Ascending aorta (tissue), 2 donors: ENCODE data around the gene IP6K1. TPM values are rescaled to one million over a fixed set of nuclear protein-coding genes. Genes with fewer than 3 reads are reported as not detected.
"Not testable (repeated sequence)": the region's sequence is repeated elsewhere in the genome, so short reads cannot be mapped to it uniquely, and the experiment has no call there.

ENCODE experiments used
- DNase-seq, 2 donors: peaks; one replicate each; pipeline ENCODE4 v3.0.0-alpha.2; 2019; ENCODE audit warnings: low spot score in 2 of 2
- H3K27ac ChIP-seq, 2 donors: fragments of 200-600 bp; sonication (generic); one replicate each; pipeline ENCODE4 v1.5.1; 2016 to 2017; ENCODE audit warnings: mild to moderate bottlenecking in 1 of 2
- H3K27me3 ChIP-seq: fragments of 200-600 bp; sonication (generic); one replicate; pipeline ENCODE4 v1.5.1; 2017
- H3K36me3 ChIP-seq, 2 donors: fragments of 200-600 bp; sonication (generic); one replicate each; pipeline ENCODE4 v1.5.1; 2016
- H3K4me1 ChIP-seq, 2 donors: fragments of 200-600 bp; sonication (generic); one replicate each; pipeline ENCODE4 v1.5.1; 2016 to 2017; ENCODE audit warnings: mild to moderate bottlenecking in 1 of 2
- H3K4me3 ChIP-seq, 2 donors: fragments of 200-600 bp; sonication (generic); one replicate each; pipeline ENCODE4 v1.5.1; 2016 to 2017; ENCODE audit warnings: mild to moderate bottlenecking in 1 of 2
- H3K9me3 ChIP-seq, 2 donors: fragments of 200-600 bp; sonication (generic); one replicate each; pipeline ENCODE4 v1.5.1; 2016
- intact Hi-C: fragments of 100-400 bp; cut with DNase I; formaldehyde crosslinking; loops from one replicate; pipeline ENCODE4 v1.15.1; 2023
- total RNA-seq: library from RNA; depleted of rRNA; stranded (reverse); fragments of >200 nt; gene quantifications from one replicate; pipeline ENCODE4 v1.1.0, GENCODE V29; 2016
- TF ChIP-seq, protein P1 (sequence below), 3 experiments: fragments of 200-600 bp in 2 of 3; fragments of 450-650 bp in 1 of 3; sonication (generic) in 2 of 3; IDR thresholded peaks; one replicate each; pipeline ENCODE4 v1.5.1; 2016 to 2019; ENCODE audit warnings: antibody characterized with exemption in 3 of 3, mild to moderate bottlenecking in 1 of 3, moderate library complexity in 1 of 3

The IP6K1 gene
- total RNA-seq, 1 donor from 2014 or later, result 33.8 TPM

DNA sequence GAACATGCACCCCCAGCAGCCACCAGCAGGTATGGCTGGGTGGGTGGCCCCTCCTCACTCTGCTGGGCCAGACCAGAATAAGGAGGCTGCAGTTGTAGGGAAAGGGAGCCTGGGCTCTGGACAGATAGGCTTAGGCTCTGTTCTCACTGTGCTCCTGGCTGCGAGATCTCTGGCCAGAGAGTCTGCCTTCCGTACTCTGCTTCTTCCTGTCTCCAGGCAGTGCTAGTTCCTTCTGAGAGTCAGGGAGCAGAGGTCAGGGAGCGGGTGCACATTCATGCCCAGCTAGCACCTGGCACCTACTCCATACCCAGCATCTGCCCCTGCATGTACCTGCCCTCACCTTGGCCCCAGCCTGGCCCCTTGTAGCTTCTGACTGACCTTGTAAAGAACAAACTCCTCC, 94.9 kb downstream of the IP6K1 start:
- H3K9me3 ChIP-seq, H3K27ac ChIP-seq, intact Hi-C loops, DNase-seq, H3K27me3 ChIP-seq, H3K36me3 ChIP-seq: not testable (repeated sequence)
- peaks cover 0 to 21% of the 10 kb centered on the region in 2 donors for H3K4me1 ChIP-seq
- peak overlapping the region in 1 of 2 donors; percentile 10 for H3K4me3 ChIP-seq

DNA sequence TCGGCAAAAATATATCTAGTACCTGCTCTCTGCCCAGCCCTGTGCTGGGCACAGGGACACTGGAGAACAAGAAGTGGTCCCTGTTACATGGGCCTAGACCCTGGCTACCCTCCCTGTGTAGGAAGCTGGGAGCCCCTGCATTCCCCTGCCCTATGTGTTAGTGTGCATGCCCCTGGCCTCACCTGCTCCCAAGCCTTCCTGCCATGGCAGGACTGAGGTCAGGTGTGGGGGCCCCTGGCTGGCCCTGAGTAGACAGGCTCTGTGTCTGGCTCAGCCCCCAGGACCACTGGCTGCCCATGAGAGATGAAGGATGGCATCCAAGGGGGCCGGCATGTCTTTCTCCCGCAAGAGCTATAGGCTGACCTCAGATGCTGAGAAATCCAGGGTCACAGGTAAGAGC, 95.5 kb downstream of the IP6K1 start:
- DNase-seq, H3K36me3 ChIP-seq, H3K9me3 ChIP-seq, H3K27ac ChIP-seq, H3K27me3 ChIP-seq, intact Hi-C loops: not testable (repeated sequence)
- Histone ChIP-seq H3K4me1 (peaks cover 0 to 24% of the 10 kb centered on the region in 2 donors), H3K4me3 (peak overlapping the region in 1 of 2 donors; percentile 92)

DNA sequence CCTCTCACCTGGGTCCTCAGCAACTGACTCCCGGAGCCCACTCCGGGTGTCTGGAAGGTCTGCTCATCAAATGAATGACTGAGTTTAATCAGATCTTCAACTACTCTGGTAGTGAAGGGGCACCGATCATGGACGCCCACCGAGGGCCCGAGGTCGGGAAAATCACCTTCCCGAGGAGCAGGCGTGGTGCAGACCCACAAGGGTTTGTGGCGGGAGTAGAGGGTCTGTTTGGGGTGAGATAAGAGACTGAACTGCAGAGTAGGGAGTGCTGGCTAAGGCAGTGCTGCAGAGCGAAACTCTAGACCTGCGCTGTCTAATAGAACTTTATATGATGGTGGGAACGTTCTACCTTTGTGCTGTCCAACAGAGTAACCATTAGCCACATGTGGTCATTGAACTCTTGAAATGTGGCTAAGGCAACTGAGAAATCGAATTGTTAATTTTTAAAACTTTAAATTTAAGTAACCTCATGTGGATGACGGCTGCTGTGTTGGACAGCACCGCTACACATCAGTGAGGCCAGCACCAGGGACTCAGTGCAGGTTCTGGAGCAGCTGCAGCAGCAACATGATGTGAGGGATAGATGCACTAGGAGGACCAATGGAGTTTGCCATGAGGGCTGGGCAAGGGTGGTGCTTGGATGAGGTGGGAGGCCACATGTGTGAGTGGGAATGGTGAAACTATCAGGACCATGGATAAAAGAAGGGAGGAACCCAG, 96.3 kb downstream of the IP6K1 start:
- not testable (repeated sequence) for H3K27me3 ChIP-seq, H3K9me3 ChIP-seq, DNase-seq, H3K36me3 ChIP-seq
- intact Hi-C loops, result loop anchor here (1.0 kb wide), 1 partner anchor 33 kb away; the partner anchor contains the start of gene GMPPB
- H3K4me1 ChIP-seq, result peaks cover 0 to 24% of the 10 kb centered on the region in 2 donors
- H3K27ac ChIP-seq, result peak overlapping the region; percentile 67 to 71
- H3K4me3 ChIP-seq, result peak overlapping the region; percentile 88 to 92

DNA sequence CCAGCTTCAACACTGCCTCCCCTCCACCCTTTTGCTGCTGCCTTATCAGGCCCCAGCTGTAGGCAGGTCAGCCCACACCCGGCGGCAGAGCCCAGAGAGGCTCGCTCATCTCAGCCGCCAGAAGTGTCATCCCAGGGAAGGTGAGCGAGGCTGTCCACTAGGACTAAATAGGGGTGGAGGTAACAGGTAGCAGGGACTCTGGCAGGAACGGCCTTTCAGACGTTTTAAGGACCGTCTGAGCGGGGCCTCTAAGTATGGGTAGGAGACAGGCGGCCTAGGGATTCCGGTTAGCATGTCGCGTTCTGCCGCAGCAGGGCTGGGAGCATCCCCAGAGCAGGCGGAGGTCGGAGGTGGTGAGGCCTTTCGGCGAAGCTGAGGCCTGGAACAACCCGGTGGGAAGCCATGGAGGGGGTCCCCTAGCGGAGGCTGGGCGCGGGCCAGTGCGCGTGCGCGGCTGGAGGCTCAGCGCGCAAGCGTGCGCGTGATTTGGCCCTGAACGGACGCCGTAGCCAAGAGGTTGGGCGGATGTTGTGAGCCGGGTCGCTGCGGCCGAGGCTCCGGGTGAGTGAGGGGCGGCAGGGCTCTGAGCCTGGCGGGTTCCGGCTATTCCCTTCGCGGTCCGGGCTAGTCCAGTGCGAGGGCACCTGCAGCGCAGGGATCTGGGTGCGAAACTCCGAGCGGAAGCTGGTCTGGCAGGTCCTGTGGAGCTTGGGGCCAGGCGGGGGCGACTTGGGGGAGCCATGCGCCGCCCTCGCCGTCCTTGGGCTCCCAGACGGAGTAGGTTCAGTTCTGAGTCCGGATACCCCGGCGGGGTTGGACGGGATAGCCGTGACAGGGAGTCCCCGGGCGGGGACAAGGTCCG, 97.1 kb downstream of the IP6K1 start, which contains the start of the genes MST1 and RNF123:
MST1 (minus strand) TSS at position 429 of the 862 bp plus-strand sequence. CDS start 783 bp downstream, outside the sequence.
RNF123 (plus strand) TSS at position 512 of the 862 bp plus-strand sequence. CDS start 1,609 bp downstream, outside the sequence.
- peak in 1 of 2 donors; percentile 94 for DNase-seq
- H3K36me3 ChIP-seq, result no peaks in the 10 kb centered on the region
- H3K4me3 ChIP-seq, result peak within 1 kb of the TSS; percentile 88 to 92
- H3K9me3 ChIP-seq, result no peaks in the 10 kb centered on the region
- no peaks in the 10 kb centered on the region for H3K27me3 ChIP-seq
- TF ChIP-seq, protein P1, sequence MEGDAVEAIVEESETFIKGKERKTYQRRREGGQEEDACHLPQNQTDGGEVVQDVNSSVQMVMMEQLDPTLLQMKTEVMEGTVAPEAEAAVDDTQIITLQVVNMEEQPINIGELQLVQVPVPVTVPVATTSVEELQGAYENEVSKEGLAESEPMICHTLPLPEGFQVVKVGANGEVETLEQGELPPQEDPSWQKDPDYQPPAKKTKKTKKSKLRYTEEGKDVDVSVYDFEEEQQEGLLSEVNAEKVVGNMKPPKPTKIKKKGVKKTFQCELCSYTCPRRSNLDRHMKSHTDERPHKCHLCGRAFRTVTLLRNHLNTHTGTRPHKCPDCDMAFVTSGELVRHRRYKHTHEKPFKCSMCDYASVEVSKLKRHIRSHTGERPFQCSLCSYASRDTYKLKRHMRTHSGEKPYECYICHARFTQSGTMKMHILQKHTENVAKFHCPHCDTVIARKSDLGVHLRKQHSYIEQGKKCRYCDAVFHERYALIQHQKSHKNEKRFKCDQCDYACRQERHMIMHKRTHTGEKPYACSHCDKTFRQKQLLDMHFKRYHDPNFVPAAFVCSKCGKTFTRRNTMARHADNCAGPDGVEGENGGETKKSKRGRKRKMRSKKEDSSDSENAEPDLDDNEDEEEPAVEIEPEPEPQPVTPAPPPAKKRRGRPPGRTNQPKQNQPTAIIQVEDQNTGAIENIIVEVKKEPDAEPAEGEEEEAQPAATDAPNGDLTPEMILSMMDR (IDR thresholded peaks at IDR 0.05), result peak; percentile 18 to 45 (median 24)
- H3K27ac ChIP-seq, result peak within 1 kb of the TSS; percentile 67 to 71
- intact Hi-C loops, result loop anchor here (1.0 kb wide), 1 partner anchor 34 kb away; the partner anchor contains the start of gene GMPPB
- peaks cover 0 to 24% of the 10 kb centered on the region in 2 donors for H3K4me1 ChIP-seq

DNA sequence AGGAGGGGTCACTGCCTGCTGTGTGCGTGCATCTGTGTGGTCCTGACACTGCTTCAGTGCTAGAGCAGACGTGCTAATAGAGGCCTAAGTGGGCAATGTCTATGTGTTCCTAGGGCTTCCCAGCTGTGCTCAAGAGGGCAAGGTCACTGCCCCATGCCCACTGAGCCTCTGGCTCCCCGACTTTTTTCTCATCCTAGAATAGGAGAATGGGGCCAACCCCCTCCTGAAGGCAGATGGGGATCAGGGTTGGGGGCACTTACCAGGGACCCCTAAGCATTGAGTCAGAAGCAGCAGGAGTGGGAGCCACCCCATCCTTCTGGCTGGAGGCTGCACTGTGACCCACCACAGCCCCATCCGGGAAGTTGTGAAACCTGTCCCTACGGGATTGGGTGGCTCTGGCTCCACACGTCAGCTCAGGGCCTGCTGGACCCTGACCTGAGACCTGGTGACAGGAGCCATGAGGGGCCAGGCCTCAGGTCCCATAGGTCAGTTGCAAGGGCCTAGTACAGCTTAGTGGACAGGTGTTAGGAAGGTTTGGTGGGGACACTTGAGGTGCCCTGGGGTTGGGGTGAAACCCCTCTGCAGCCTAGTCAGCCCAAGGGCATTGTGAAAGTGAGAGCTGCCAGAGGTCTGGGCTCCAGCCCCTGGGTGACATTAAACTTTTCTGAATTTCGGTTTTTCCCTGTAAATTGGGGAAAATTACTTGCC, 97.8 kb downstream of the IP6K1 start:
- intact Hi-C loops, result loop anchor here (1.0 kb wide), 1 partner anchor 35 kb away; the partner anchor contains the start of gene GMPPB
- Histone ChIP-seq H3K4me1 (peaks cover 0 to 24% of the 10 kb centered on the region in 2 donors), H3K27ac (peak overlapping the region; percentile 67 to 71), H3K4me3 (peak overlapping the region; percentile 88 to 92)
- not testable (repeated sequence) for H3K36me3 ChIP-seq, DNase-seq, H3K9me3 ChIP-seq, H3K27me3 ChIP-seq

DNA sequence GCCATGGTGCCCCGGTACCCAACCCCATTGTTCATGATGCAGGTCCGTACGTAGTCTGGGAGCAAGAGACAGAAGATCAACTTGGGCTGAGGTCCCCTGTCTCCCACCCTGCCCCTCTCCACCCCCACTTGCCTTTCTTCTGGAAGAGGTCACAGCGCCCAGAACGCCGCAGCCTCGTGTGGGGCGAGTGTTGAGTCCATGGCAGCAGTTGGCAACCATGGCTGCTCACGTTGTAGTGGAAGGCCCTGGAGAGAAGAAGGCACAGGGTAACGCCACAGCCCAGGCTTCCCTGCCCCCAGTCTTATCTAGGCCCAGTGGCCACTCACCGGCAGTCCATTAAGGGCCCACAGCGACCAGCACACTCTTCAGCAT, 98.9 kb downstream of the IP6K1 start:
- H3K36me3 ChIP-seq, result peaks cover 13 to 14% of the 10 kb centered on the region in 2 donors
- H3K9me3 ChIP-seq, H3K27me3 ChIP-seq, H3K27ac ChIP-seq, DNase-seq, intact Hi-C loops: not testable (repeated sequence)
- H3K4me1 ChIP-seq, result peaks cover 0 to 24% of the 10 kb centered on the region in 2 donors
- H3K4me3 ChIP-seq, result peak overlapping the region in 1 of 2 donors; percentile 59

DNA sequence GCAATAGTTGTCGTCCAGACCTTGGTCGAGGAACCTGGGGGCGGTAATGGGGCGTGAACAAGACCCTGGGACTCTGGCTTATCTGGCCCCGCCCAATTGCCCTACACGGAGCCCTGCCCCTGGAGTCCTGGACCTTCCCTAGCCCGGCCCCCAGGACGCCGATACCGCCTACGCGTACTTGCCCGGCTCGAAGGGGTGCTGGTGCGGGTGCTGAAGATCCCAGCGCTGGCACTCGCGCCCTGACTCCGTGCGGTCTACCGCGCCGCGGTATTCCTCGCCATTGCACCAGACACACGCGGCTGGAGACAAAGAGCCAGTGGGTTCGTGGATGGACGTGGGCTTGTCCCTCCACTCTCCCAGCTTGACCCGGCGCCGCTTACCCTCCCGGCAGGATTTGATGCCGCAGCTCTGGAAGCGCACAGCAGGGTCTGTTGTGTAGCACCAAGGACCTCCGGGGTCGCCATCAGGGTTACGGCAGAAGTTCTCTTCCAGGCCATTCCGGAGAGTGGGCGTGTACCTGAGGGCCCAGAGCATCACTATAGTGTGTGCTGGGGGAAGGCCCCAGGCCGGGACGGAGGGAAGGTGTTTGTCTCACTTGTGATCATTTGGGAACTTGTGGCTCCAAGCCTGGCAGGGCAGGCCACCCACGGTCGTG, 99.4 kb downstream of the IP6K1 start:
- H3K27ac ChIP-seq, H3K9me3 ChIP-seq, intact Hi-C loops, H3K27me3 ChIP-seq: not testable (repeated sequence)
- peaks cover 18 to 19% of the 10 kb centered on the region in 2 donors for H3K36me3 ChIP-seq
- DNase-seq, result peak in 1 of 2 donors; percentile 76
- peaks cover 0 to 24% of the 10 kb centered on the region in 2 donors for H3K4me1 ChIP-seq
- H3K4me3 ChIP-seq, result peak overlapping the region; percentile 30 to 59

DNA sequence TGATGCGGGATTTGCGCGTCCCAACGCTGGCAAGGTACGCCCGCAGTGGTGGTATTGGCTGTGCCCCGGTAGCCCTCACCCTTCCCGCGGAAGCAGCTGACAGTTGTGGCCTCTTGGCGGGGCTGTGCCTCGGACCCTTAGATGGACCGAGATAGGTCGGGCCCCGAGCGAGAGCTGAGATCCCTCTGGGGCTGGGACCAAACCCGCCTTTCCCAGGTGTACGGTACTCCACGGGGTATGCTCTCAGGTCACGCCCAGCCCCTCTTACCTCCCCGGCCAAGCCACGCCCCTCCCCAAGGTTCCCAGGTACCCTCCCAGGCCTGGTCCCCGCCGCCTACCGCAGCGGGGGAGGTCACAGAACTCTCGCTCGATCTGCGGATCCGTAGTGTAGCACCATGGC, 100.0 kb downstream of the IP6K1 start:
- Histone ChIP-seq H3K4me1 (peaks cover 0 to 23% of the 10 kb centered on the region in 2 donors), H3K4me3 (peak overlapping the region in 1 of 2 donors; percentile 59), H3K36me3 (peaks cover 23 to 24% of the 10 kb centered on the region in 2 donors)
- H3K9me3 ChIP-seq, H3K27me3 ChIP-seq, intact Hi-C loops, H3K27ac ChIP-seq: not testable (repeated sequence)
- DNase-seq, result peak in 1 of 2 donors; percentile 72

DNA sequence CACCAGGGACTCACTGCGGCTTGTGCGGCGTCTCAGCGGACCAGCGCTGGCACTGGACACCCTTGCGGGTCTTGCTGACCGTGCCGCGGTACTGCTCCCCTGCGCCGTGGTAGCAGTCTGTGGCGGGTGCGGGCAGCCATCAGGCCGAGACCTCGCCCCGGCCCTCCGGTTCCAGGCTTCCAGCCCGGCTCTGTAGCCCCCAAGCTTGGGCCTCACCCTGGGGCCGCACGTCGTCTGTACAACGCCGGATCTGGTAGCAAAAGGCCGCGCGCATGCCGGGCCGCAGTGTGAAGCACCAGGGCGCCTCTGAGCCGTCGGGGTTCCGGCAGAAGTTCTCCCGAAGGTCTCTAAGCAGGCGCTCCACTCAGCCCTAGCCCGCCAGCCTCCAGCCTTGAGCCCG, 100.5 kb downstream of the IP6K1 start:
- peak overlapping the region in 1 of 2 donors; percentile 59 for H3K4me3 ChIP-seq

DNA sequence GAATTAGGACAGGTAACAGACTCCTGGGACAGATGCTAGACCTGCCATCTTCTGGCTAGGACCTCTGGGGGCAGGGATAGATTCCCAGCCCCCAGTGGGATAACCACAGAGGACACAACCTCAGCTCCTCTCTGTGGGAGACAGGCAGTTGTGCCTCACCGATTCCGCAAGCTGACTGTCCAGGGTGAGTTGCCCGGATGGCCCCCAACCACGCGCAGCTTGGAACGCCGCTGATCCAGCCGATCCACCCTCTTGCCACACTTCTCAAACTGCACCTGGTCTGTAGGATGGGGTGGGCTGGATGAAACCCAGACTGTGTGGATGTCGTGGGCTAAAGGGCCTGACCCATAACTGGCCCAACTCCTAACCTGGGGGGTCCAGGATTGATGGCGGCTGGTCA, 101.2 kb downstream of the IP6K1 start:
- Histone ChIP-seq H3K36me3 (peaks cover 33 to 36% of the 10 kb centered on the region in 2 donors), H3K4me1 (peaks cover 0 to 10% of the 10 kb centered on the region in 2 donors)
- intact Hi-C loops, H3K9me3 ChIP-seq, DNase-seq, H3K27ac ChIP-seq, H3K4me3 ChIP-seq, H3K27me3 ChIP-seq: not testable (repeated sequence)

More for the DNA sequence above, 100.5 kb downstream of the IP6K1 start:
- H3K27me3 ChIP-seq, H3K27ac ChIP-seq, DNase-seq, intact Hi-C loops, H3K9me3 ChIP-seq: not testable (repeated sequence)
- Histone ChIP-seq H3K36me3 (peaks cover 27 to 28% of the 10 kb centered on the region in 2 donors), H3K4me1 (peaks cover 0 to 18% of the 10 kb centered on the region in 2 donors)

DNA sequence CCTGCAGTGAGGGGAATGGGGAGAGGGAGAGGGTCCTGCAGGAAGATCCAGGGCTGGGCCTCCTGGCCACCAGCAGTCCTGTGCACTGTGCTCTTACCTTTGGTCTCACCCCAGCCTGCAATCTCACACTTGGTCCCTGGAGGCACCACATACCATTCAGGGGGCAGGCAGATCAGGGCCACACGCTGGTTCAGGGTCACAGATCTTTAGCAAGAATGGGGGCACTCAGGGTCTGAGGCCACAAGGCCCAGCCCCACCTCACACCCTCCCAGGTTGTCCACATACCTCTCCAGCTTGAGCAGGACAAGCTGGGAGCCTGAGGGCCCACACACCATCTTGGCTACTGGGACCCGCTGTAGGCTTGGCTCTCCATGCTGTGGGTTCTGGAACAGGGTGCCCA, 101.9 kb downstream of the IP6K1 start:
- H3K4me1 ChIP-seq, H3K27ac ChIP-seq, H3K9me3 ChIP-seq, H3K4me3 ChIP-seq, H3K27me3 ChIP-seq, DNase-seq, intact Hi-C loops: not testable (repeated sequence)
- H3K36me3 ChIP-seq, result peaks cover 38 to 42% of the 10 kb centered on the region in 2 donors
